LNCAP (cell line): ENCODE data around the gene TPPP3.

ENCODE experiments used
- TF ChIP-seq, protein P1 (sequence below): fragments of 450-650 bp; IDR thresholded peaks from 2 replicates; pipeline ENCODE4 v1.5.1; 2017; ENCODE audit warnings: mild to moderate bottlenecking

TPPP3 gene

GRCh38 chr16:67415872-67416793 is 22.8 kb upstream of the TPPP3 start, which contains the start of gene ZDHHC1:
Gene ZDHHC1, minus strand, starts transcription at chr16:67416477. Its CDS starts 8,702 bp downstream, at chr16:67407775.
- TF ChIP-seq, protein P1, sequence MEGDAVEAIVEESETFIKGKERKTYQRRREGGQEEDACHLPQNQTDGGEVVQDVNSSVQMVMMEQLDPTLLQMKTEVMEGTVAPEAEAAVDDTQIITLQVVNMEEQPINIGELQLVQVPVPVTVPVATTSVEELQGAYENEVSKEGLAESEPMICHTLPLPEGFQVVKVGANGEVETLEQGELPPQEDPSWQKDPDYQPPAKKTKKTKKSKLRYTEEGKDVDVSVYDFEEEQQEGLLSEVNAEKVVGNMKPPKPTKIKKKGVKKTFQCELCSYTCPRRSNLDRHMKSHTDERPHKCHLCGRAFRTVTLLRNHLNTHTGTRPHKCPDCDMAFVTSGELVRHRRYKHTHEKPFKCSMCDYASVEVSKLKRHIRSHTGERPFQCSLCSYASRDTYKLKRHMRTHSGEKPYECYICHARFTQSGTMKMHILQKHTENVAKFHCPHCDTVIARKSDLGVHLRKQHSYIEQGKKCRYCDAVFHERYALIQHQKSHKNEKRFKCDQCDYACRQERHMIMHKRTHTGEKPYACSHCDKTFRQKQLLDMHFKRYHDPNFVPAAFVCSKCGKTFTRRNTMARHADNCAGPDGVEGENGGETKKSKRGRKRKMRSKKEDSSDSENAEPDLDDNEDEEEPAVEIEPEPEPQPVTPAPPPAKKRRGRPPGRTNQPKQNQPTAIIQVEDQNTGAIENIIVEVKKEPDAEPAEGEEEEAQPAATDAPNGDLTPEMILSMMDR, result no peak

GRCh38 chr16:67413978-67414911 is 20.9 kb upstream of the TPPP3 start:
- TF ChIP-seq, protein P1, result no peak

GRCh38 chr16:67412294-67412693 is 19.0 kb upstream of the TPPP3 start:
- TF ChIP-seq, protein P1, result no peak

- TF ChIP-seq, protein P1, result no peak
Observed at GRCh38 chr16:67411339-67411738, 18.0 kb upstream of the TPPP3 start.

DNA sequence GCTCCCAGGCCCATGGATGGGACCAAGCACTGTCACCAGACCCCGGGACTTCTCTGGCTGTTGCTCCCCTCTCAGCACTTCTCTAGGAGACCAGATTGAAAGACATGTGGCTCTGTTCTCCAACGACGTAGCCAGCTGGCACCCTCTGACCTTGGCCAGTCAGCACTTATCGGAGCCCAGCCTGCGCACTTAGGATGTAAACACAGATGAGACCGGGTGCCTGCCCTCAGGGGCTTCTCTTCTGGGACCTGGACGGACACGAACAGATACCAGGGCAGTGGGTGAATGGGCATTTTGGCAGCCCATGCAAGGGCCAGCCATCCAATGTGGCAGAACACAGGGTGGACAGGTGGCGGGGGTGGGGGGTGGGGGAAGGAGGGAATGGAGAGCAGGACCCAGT is 16.3 kb upstream of the TPPP3 start:
- TF ChIP-seq, protein P1, result no peak

DNA sequence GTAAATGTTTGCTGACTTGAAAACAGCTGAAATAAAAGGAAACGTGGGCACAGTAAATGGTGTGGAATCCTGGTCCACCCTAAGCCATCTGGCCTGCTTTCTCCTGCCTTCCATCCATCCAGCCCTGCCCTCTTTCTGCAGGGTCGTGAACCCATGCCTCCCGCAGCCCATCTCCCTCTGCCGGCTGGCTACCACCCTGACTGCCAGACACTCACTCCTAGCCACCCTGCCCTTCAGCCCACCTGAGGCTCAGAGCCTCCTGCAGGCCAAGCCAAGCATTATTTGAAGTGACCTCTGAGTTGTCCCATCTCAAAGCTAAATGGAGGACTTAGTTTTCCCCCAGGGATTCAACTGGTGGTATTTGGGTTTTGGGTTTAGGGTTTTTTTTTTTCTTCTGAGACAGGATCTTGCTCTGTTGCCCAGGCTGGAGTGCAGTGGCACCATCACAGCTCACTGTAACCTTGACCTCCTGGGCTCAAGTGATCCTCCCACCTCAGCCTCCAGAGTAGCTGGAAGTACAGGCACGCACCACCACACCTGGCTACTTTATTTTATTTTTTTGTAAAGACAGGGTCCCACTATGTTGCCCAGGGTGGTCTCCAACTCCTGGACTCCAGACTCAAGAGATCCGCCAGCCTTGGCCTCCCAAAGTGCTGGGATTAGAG is 14.6 kb upstream of the TPPP3 start:
- TF ChIP-seq, protein P1, result no peak
